ENCODE results near the gene FADS6. TPM values are rescaled to one million over a fixed set of nuclear protein-coding genes. Genes with fewer than 3 reads are reported as not detected.

The FADS6 gene
- polyA plus RNA-seq, 1 of the 3 experiments (the other 2 are of a cell fraction), result not detected

DNA sequence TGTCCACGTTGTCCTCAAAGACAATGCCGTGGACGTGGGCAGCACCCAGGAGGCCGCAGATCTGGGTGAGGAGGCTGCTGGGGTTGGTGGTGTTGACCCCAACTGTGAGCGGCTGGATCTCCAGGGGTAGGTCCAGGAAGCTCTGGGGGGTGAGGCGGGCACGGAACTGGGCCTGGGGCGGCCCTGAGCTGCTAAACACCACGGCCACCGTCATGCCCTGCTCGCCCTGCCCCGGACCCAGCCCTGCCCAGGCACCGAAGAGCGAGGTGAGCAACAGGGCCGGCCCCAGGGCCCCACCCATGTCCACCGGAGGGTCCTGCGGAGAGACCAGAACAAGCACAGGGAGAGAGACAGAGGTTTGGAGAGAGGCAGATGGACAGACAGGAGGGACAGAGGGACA, 38.6 kb downstream of the FADS6 start:
- H3K4me2 ChIP-seq, result no peak overlapping the region
- DNase-seq, result no peak
- H4K20me1 ChIP-seq (ENCODE audit: insufficient read depth), result no peaks in the 10 kb centered on the region; the same call in 1 of the 2 replicates
- WGBS (ENCODE audit: low lambda C conversion rate), result 74% methylated on average over 15 of the region's 17 CpGs
- H3K4me3 ChIP-seq (ENCODE audit: low read depth in 2 of 2, low read length in 1 of 2), result no peak overlapping the region
- H2AFZ ChIP-seq (ENCODE audit: low read depth), result no peak overlapping the region
- H3K9me2 ChIP-seq, result no peaks in the 10 kb centered on the region
- TF ChIP-seq YY1 (IDR thresholded peaks at IDR 0.05; ENCODE audit: low read depth), result no peak
- TF ChIP-seq TCF12 (IDR thresholded peaks at IDR 0.05), result no peak
- no peak for TF ChIP-seq FOXJ3 (CRISPR knock-in tag; IDR thresholded peaks at IDR 0.05)
- TF ChIP-seq, protein P1, sequence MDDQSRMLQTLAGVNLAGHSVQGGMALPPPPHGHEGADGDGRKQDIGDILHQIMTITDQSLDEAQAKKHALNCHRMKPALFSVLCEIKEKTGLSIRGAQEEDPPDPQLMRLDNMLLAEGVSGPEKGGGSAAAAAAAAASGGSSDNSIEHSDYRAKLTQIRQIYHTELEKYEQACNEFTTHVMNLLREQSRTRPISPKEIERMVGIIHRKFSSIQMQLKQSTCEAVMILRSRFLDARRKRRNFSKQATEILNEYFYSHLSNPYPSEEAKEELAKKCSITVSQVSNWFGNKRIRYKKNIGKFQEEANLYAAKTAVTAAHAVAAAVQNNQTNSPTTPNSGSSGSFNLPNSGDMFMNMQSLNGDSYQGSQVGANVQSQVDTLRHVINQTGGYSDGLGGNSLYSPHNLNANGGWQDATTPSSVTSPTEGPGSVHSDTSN (IDR thresholded peaks at IDR 0.05), result no peak
- TF ChIP-seq EP300 (IDR thresholded peaks at IDR 0.05; ENCODE audit: borderline replicate concordance in 1 of 2, low read depth in 1 of 2, low read length in 1 of 2), result no peak
- no peaks in the 10 kb centered on the region for H3K36me3 ChIP-seq (replicated peaks in 1 of 2; ENCODE audit: control insufficient read depth in 1 of 2, insufficient read depth in 2 of 2, low read length in 1 of 2)
- ChIA-PET POLR2A (interaction anchor here (1.6 kb wide), 1 partner anchor 19 kb away, joined by 5 read pairs; the partner anchor contains the start of gene FDXR), CTCF (interaction anchor here (1.3 to 98.1 kb wide), 3 partner anchors 5 to 52 kb away, joined by 3 to 3869 read pairs (median 3869); partner anchors contain the start of genes FDXR, GRIN2C and NAT9)
- H3F3A ChIP-seq (replicated peaks; ENCODE audit: insufficient read depth), result no peaks in the 10 kb centered on the region
- peaks cover 58% of the 10 kb centered on the region for H3K27me3 ChIP-seq (ENCODE audit: insufficient read depth)
- no peak overlapping the region for H3K27ac ChIP-seq (ENCODE audit: low read depth in 2 of 2, low read length in 1 of 2)
- no peaks in the 10 kb centered on the region for H3K9me3 ChIP-seq
- no peaks in the 10 kb centered on the region for H3K79me2 ChIP-seq (ENCODE audit: insufficient read depth)
- H3K4me1 ChIP-seq (ENCODE audit: control insufficient read depth in 1 of 2, insufficient read depth in 2 of 2, low read depth in 1 of 2, low read length in 1 of 2), result peaks cover 0 to 2% of the 10 kb centered on the region in 2 experiments; a peak in 1 of 4 replicates
- H3K9ac ChIP-seq, result no peak overlapping the region

DNA sequence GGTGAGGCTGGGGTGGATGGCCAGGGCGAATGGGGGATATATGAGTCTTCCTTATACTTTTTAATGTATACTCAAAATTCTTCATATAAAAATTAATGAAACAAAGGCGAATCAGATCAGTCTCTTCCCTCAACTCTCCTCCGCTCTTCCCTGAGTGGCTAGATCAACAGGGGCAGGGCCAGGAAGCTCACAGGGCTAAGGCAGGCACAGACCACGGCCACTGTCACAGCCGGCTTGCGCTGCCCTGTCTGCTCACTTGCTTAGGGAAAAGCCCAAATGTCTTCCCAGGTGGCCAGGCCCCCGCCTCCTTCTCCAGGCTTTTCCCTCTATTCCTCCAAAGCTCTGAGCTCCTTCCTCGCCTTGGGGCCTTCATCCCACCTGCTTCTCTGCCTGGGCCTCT, 39.8 kb downstream of the FADS6 start:
- Histone ChIP-seq H3K4me1 (ENCODE audit: control insufficient read depth in 1 of 2, insufficient read depth in 2 of 2, low read depth in 1 of 2, low read length in 1 of 2) (no peaks in the 10 kb centered on the region; a peak in 1 of 4 replicates), H3K4me3 (ENCODE audit: low read depth in 2 of 2, low read length in 1 of 2) (no peak overlapping the region), H3K9me3 (no peaks in the 10 kb centered on the region), H2AFZ (ENCODE audit: low read depth) (no peak overlapping the region), H3K9ac (no peak overlapping the region), H3K79me2 (ENCODE audit: insufficient read depth) (no peaks in the 10 kb centered on the region), H3K9me2 (no peaks in the 10 kb centered on the region), H3K4me2 (no peak overlapping the region), H3K27ac (ENCODE audit: low read depth in 2 of 2, low read length in 1 of 2) (no peak overlapping the region), H3K36me3 (replicated peaks in 1 of 2; ENCODE audit: control insufficient read depth in 1 of 2, insufficient read depth in 2 of 2, low read length in 1 of 2) (no peaks in the 10 kb centered on the region), H3K27me3 (ENCODE audit: insufficient read depth) (peaks cover 48% of the 10 kb centered on the region), H4K20me1 (ENCODE audit: insufficient read depth) (no peaks in the 10 kb centered on the region; the same call in 1 of the 2 replicates), H3F3A (replicated peaks; ENCODE audit: insufficient read depth) (no peaks in the 10 kb centered on the region)
- POLR2A ChIA-PET, result interaction anchor here (1.2 kb wide), 1 partner anchor 11 kb away, joined by 3 read pairs; no protein-coding TSS in a partner anchor
- 75% methylated on average over 8 of the region's 8 CpGs for WGBS (ENCODE audit: low lambda C conversion rate)
- DNase-seq, result no peak
- no peak for TF ChIP-seq FOXM1 (IDR thresholded peaks at IDR 0.05; ENCODE audit: low read depth)
- CTCF ChIA-PET, result interaction anchor here (47.7 to 98.1 kb wide), 2 partner anchors 6 to 36 kb away, joined by 3869 read pairs; partner anchors contain the start of genes FDXR, GRIN2C and NAT9

DNA sequence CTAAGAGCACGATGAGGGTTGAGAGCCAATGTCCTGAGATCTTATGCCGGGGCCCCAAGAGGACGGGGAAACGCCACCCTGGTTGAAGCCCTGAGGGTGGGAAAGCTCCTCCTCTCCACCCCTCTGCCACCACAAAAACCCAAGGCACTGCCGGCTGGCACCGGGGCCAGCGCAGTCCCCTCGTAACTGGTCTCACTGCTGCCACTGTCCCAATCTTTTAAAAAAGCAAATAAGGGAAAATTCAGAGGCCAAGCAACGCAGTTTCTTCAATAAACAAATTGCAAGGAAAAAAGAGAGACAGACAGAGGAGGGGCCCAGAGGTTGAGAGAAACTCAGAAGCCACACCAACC, 40.4 kb downstream of the FADS6 start:
- no peak overlapping the region for H3K4me2 ChIP-seq
- WGBS (ENCODE audit: low lambda C conversion rate), result 63% methylated on average over 9 of the region's 9 CpGs

More for the DNA sequence above, 40.4 kb downstream of the FADS6 start:
- H3K9me2 ChIP-seq, result no peaks in the 10 kb centered on the region
- CTCF ChIA-PET, result interaction anchor here (47.7 to 98.1 kb wide), 2 partner anchors 7 to 35 kb away, joined by 3869 read pairs; partner anchors contain the start of genes FDXR, GRIN2C and NAT9
- no peaks in the 10 kb centered on the region for H3F3A ChIP-seq (replicated peaks; ENCODE audit: insufficient read depth)
- no peaks in the 10 kb centered on the region for H4K20me1 ChIP-seq (ENCODE audit: insufficient read depth)
- no peaks in the 10 kb centered on the region for H3K36me3 ChIP-seq (replicated peaks in 1 of 2; ENCODE audit: control insufficient read depth in 1 of 2, insufficient read depth in 2 of 2, low read length in 1 of 2)
- no peak overlapping the region for H3K9ac ChIP-seq
- POLR2A ChIA-PET, result no interaction called here
- H3K4me1 ChIP-seq (ENCODE audit: control insufficient read depth in 1 of 2, insufficient read depth in 2 of 2, low read depth in 1 of 2, low read length in 1 of 2), result no peaks in the 10 kb centered on the region; a peak in 1 of 4 replicates
- no peaks in the 10 kb centered on the region for H3K9me3 ChIP-seq
- no peak overlapping the region for H3K4me3 ChIP-seq (ENCODE audit: low read depth in 2 of 2, low read length in 1 of 2)
- H3K79me2 ChIP-seq (ENCODE audit: insufficient read depth), result no peaks in the 10 kb centered on the region
- H2AFZ ChIP-seq (ENCODE audit: low read depth), result no peak overlapping the region
- TF ChIP-seq JUND (IDR thresholded peaks at IDR 0.05) (no peak), FOSL2 (IDR thresholded peaks at IDR 0.05; ENCODE audit: borderline replicate concordance, low read depth) (no peak), FOXJ3 (CRISPR knock-in tag; IDR thresholded peaks at IDR 0.05) (no peak)
- DNase-seq, result no peak
- H3K27ac ChIP-seq (ENCODE audit: low read depth in 2 of 2, low read length in 1 of 2), result no peak overlapping the region
- peaks cover 46% of the 10 kb centered on the region for H3K27me3 ChIP-seq (ENCODE audit: insufficient read depth)
